ENCODE measurements around the gene TXNDC12.
"Not testable (repeated sequence)": the region's sequence is repeated elsewhere in the genome, so short reads cannot be mapped to it uniquely, and the experiment has no call there.

The TXNDC12 gene

GRCh38 chr1:52049337-52049736 lies 5.7 kb downstream of the TXNDC12 start:
- FAIRE-seq; DNase-seq (ENCODE audit: low spot score): not testable (repeated sequence)

DNA sequence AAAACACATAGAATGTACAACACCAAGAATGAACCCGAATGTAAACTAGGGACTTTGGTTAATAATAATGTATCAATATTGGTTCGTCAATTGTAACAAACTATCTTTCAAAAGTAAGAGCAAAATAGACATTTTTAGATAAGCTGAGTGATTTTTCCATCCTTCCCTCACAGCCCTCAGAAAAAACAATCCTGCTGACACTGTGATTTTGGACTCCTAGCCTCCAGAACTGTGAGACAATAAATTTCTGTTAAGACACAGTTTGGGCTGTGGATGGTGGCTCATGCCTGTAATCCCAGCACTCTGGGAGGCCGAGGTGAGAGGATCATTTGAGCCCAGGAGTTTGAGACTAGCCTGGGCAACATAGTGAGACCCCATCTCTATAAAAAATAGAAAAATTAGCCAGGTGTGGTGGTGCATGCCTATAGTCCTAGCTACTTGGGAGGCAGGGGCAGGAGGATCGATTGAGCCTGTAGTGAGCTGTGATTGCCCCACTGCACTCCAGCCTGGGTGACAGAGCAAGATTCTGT lies 9.3 kb downstream of the TXNDC12 start:
- FAIRE-seq; DNase-seq (ENCODE audit: low spot score): not testable (repeated sequence)

DNA sequence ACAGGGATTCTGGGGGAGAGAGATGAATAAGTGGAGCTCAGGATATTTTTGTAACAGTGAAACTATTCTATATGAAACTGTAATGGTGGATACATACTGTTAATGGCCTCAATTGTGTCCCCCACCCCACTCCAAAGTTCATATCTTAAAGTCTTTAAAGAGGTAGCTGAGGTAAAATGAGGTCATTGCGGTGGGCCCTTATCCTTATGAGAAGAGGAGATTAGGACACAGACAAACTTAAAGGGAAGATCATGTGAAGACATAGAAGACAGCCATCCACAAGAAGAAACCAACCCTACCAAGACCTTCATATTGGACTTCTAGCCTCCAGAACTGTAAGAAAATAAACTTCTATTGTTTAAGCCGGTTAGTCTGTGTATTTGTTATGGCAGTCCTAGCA lies 9.8 kb downstream of the TXNDC12 start:
- FAIRE-seq (no peak), DNase-seq (ENCODE audit: low spot score) (no peak)

DNA sequence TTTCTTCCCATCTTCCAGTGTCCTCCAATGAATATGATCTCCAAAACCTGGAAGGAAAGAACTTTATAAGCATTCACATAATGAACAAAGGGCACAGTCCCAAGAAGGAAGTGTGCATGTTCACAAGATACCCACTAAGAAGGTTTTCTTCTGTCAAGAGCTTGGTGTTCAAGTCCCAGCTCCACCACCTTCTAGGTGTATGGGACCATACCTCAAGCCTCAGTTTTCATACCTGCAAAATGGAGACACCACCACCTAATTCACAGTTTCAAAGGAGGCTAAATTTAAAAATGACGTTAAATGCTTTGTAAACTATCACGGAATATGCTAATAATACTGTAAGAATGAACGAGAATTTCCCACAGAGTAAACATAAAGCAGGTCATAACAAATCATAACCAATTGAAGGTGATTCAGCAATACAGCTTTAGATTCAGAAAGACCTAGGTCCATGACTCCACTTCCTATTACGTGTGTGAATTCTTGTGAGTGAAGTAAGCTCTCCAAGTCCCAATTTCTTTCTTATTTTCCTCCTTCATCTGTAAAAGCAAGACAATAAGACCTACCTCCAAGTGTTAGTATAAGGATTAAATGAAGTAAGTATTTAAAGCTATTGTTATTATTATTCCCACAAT lies 13.3 kb downstream of the TXNDC12 start:
- FAIRE-seq, result no peak
- DNase-seq (ENCODE audit: low spot score), result no peak

- FAIRE-seq (no peak), DNase-seq (ENCODE audit: low spot score) (no peak)
Measured at GRCh38 chr1:52037909-52038308, 17.1 kb downstream of the TXNDC12 start.

DNA sequence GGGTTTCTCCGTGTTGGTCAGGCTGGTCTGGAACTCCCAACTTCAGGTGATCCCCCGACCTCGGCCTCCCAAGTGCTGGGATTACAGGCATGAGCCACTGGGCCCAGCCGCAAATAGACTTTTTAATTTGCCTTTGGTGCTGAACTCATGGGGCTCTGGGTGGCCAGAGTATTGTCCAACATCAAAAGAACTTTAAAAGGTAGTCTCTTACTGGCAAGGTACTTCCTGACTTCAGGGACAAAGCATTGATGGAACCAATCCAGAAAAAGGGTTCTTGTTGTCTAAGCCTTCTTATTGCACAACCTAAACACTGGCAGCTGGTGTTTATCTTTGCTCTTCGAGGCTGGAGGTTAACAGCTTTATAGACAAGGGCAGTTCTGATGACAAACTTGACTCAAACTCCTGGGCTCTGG lies 17.6 kb downstream of the TXNDC12 start:
- no peak for DNase-seq (ENCODE audit: low spot score)
- no peak for FAIRE-seq

GRCh38 chr1:52034050-52034384 lies 21.0 kb downstream of the TXNDC12 start:
- no peak for DNase-seq (ENCODE audit: low spot score)
- no peak for FAIRE-seq

- DNase-seq (ENCODE audit: low spot score), result peak; percentile 91
- no peak for FAIRE-seq
Measured at GRCh38 chr1:52033190-52034049, 21.6 kb downstream of the TXNDC12 start, which contains the start of gene KTI12. Gene KTI12, minus strand, starts transcription at chr1:52033810. Its CDS starts 49 bp downstream, at chr1:52033761.

DNA sequence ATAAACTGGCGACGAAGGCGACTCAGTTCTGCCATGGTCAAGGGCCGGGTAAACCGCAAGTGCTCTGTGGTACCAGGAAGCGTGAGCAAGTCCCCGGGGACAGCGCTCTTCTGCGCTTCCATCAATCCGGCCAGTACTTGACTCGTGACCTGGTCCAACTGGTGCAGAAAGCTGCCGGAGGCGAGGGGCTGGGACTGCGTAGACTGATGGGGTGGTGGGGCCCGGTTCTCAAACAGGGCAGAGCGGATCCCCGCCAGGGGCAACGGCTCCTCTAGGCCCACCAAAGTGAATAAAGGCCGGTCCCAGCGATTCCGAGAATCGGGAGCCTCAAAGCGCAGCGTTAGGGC lies 22.2 kb downstream of the TXNDC12 start:
- FAIRE-seq (no peak), DNase-seq (ENCODE audit: low spot score) (peak; percentile 26)

DNA sequence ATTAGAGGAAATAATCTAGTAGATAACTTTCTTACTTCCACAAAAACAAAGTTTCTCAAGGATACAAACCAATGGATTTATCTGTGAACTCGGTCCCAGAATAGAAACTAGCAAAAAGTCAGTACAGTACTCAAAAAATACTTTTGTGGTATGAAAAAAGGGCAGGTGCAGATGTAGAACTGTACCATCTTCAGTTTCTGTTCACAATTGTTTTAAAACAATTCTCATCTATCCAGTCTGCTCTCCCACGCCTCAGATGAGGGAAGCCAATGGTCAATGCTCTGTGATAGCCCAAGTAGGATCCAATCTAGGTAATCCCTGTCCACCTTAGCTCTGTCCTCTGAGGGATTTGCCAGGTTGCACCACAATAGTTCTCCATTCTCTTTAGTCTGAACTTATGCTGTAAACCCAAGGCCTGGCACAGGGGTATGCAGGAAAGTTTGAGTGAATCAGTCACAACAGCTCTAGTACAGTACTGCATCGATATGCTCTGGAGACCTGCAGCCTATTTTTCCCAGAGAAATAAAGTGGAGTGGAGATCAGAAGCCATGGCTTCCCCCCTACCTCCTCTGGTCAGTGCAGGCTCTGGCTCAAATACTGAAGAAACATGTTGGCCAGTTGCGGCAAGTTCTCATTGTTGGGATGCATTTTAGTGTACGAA lies 22.7 kb downstream of the TXNDC12 start:
- DNase-seq (ENCODE audit: low spot score) (no peak), FAIRE-seq (no peak)

- not testable (repeated sequence) for DNase-seq (ENCODE audit: low spot score); FAIRE-seq
Measured at GRCh38 chr1:52028839-52029238, 26.2 kb downstream of the TXNDC12 start.

GRCh38 chr1:52028328-52028727 lies 26.7 kb downstream of the TXNDC12 start:
- FAIRE-seq (no peak), DNase-seq (ENCODE audit: low spot score) (no peak)

- DNase-seq (ENCODE audit: low spot score) (no peak), FAIRE-seq (no peak)
Measured at GRCh38 chr1:52026278-52026677, 28.7 kb downstream of the TXNDC12 start.

DNA sequence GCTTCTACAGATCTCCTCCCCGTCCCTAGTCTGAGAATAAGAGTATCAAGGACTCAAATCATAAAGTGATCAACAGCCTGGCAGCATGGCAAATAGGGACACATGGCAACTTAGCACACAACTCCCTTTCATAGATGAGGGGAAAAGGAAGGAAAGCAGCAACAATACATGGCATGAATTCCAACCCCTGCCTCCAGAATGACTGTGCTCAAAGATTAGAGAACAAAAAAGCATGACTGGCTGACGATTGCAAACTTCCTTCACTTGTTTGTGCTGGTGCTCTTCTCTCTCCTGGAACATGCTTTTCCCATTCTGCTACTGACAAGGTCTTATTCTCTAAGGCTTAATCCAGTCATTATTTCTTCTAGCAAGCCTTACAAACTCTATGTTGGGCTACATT lies 32.9 kb downstream of the TXNDC12 start:
- no peak for FAIRE-seq

DNA sequence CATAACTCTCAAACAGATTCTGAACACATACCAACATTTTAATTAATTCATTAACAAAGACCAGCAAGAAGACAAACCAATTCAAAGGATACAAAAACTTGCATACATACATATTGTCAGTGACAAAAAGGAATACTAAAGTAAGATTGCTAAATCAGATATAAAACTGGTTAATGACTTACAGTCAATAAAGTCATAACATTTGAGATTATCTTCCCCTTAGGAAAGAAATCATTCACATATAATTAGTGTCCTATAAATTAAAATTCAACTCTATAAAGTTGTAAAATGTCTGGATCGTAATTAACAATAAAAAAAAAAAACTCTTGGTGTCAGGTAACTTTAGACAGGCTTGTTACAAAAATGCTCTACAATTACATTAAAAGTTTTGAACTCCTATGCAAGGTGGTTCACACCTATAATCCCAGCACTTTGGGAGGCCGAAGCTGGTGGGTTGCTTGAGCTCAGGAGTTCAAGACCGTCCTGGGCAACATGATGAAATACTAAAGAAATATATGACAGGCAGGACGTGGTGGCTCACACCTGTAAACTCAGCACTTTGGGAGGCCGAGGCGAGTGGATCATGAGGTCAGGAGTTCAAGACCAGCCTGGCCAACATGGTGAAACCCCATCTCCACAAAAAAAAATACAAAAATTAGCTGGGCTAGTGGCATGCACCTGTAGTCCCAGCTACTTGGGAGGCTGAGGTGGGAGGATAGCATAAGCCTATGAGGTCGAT lies 46.8 kb downstream of the TXNDC12 start:
- FAIRE-seq (no peak), DNase-seq (ENCODE audit: low spot score) (no peak)

More for the DNA sequence above, 32.9 kb downstream of the TXNDC12 start:
- no peak for DNase-seq (ENCODE audit: low spot score)

DNA sequence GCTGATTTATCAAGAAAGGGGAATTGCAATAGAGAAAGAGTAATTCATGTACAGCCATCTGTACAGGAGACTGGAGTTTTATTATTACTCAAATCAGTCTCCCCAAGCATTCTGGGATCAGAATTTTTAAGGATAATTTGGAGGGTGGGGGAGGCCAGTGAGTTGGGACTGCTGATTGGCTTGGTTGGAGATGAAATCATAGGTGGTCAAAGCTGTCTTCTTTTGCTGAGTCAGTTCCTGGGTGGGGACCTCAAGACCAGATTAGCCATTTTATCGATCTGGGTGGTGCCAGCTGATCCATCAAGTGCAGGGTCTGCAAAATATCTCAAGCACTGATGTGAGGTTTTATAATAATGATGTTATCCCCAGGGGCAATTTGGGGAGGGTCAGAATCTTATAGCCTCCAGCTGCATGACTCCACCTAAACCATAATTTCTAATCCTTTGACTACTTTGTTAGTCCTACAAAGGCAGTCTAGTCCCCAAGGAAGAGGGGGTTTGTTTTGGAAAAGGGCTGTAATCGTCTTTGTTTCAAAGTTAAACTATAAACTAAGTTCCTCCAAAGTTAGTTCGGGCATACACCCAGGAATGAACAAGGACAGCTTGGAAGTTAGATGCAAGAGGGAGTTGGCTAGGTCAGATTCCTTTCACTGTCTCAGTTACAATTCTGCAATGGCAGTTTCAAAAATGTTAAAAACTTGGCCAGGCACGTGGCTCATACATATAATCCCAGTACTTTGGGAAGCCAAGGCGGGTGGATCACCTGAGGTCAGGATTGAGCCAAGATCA lies 47.6 kb downstream of the TXNDC12 start:
- no peak for DNase-seq (ENCODE audit: low spot score)
- no peak for FAIRE-seq

DNA sequence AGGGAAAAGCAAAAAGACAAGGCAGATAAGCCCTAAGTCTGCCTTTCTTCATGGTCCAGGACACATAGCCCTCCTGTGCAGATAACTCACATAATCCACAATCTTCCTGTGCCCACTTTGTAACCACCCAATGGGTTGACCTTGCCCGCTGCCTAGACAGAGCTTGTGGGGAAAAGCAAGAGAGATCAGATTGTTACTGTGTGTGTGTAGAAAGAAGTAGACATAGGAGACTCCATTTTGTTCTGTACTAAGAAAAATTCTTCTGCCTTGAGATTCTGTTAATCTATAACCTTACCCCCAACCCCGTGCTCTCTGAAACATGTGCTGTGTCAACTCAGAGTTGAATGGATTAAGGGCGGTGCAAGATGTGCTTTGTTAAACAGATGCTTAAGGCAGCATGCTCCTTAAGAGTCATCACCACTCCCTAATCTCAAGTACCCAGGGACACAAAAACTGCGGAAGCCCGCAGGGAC lies 48.9 kb downstream of the TXNDC12 start:
- DNase-seq (ENCODE audit: low spot score); FAIRE-seq: not testable (repeated sequence)

DNA sequence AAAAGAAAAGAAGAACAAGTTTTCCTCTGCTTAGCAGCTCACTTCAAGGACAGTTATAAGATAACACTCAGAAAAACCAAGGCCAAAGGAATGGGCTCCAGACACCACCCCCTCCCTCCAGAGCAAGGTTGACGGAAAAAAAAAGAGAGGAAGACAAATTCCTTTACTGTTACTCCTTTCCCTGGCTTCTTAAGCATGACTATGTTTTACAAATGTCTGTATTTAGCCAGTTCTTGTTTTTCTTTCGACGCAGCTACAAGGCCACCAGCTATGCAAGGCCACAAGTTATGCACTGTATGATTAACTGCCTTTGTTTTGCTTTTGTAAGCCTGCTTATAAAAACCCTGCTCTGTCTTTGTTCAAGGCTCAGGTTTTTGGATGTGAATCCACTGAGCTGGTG lies 49.4 kb downstream of the TXNDC12 start:
- DNase-seq (ENCODE audit: low spot score); FAIRE-seq: not testable (repeated sequence)

DNA sequence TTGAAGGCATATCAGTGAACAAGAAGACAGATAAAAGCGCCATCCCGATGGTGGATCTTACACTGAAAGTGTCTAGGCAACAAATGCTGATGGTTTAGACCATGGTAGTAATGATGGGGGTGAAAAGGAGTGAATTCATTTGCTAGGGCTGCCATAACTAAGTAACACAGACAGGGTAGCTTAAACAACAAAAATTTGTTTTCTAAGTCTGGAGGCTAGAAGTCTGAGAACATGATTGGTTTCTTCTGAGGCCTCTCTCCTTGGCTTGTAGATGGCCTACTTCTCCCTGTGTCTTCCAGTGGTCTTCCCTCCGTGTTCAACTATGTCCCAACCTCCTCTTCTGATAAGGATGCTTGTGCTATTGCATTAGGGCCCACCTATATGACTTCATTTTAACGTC lies 51.1 kb downstream of the TXNDC12 start:
- FAIRE-seq, result no peak

More for the DNA sequence above, 51.1 kb downstream of the TXNDC12 start:
- no peak for DNase-seq (ENCODE audit: low spot score)

Data from urothelium cell line (cell line).